GM12891 (cell line): ENCODE measurements around the gene HS3ST4.
A peak's percentile ranks its signal among the peaks of the same experiment; 100 is the strongest.
"Not testable (repeated sequence)": the region's sequence is repeated elsewhere in the genome, so short reads cannot be mapped to it uniquely, and the experiment has no call there.

ENCODE experiments used
- DNase-seq: peaks from one replicate; pipeline ENCODE4 v3.0.0; 2011; ENCODE audit warnings: low spot score; ENCODE audit not compliant: insufficient read length
- FAIRE-seq: peaks from 2 replicates; lab custom pipeline; 2011; peaks lifted over from hg19 to GRCh38; lab: Jason Lieb, UNC
- PAX5 ChIP-seq: IDR thresholded peaks from 2 replicates; pipeline ENCODE4 v1.6.1; 2011; ENCODE audit warnings: low read length, moderate library complexity, mild to moderate bottlenecking; ENCODE audit not compliant: insufficient read depth, severe bottlenecking
- POLR2A ChIP-seq: IDR thresholded peaks from 2 replicates; pipeline ENCODE4 v1.6.1; 2011; ENCODE audit warnings: low read depth, low read length, control low read depth
- POLR2AphosphoS5 ChIP-seq: IDR thresholded peaks from 2 replicates; pipeline ENCODE4 v1.6.1; 2011; ENCODE audit warnings: low read depth, low read length, control low read depth
- POU2F2 ChIP-seq: IDR thresholded peaks from 2 replicates; pipeline ENCODE4 v1.6.1; 2011; ENCODE audit warnings: low read depth, mild to moderate bottlenecking, control low read depth, low read length, moderate library complexity
- SPI1 ChIP-seq: IDR thresholded peaks from 2 replicates; pipeline ENCODE4 v1.6.1; 2011; ENCODE audit warnings: low read depth, low read length, control low read depth
- TAF1 ChIP-seq: IDR thresholded peaks from 2 replicates; pipeline ENCODE4 v1.6.1; 2011; ENCODE audit warnings: low read depth, low read length, control low read depth

HS3ST4 gene

GRCh38 chr16:25771216-25771615 is 79.5 kb downstream of the HS3ST4 start:
- TF ChIP-seq TAF1, result no peak
- TF ChIP-seq POU2F2, result no peak
- TF ChIP-seq POLR2A, result no peak
- no peak for TF ChIP-seq POLR2AphosphoS5
- TF ChIP-seq SPI1, result no peak
- no peak for TF ChIP-seq PAX5
- no peak for DNase-seq
- FAIRE-seq, result no peak

- DNase-seq (no peak), FAIRE-seq (no peak)
- no peak for TF ChIP-seq POLR2A
- TF ChIP-seq TAF1, result no peak
- TF ChIP-seq SPI1, result no peak
- TF ChIP-seq PAX5, result no peak
- no peak for TF ChIP-seq POU2F2
- no peak for TF ChIP-seq POLR2AphosphoS5
Observed at GRCh38 chr16:25771812-25772568, 80.2 kb downstream of the HS3ST4 start.

- DNase-seq, FAIRE-seq: not testable (repeated sequence)
Observed at GRCh38 chr16:25776214-25776613, 84.5 kb downstream of the HS3ST4 start.

GRCh38 chr16:25783226-25783625 is 91.5 kb downstream of the HS3ST4 start:
- no peak for TF ChIP-seq TAF1
- no peak for FAIRE-seq
- no peak for DNase-seq

- TF ChIP-seq POU2F2 (no peak), SPI1 (no peak)
- DNase-seq (no peak), FAIRE-seq (no peak)
Observed at GRCh38 chr16:25785361-25785760, 93.6 kb downstream of the HS3ST4 start.

GRCh38 chr16:25786748-25787147 is 95.0 kb downstream of the HS3ST4 start:
- TF ChIP-seq POU2F2 (no peak), POLR2A (no peak), TAF1 (no peak), PAX5 (no peak), SPI1 (no peak), POLR2AphosphoS5 (no peak)
- no peak for DNase-seq
- no peak for FAIRE-seq

GRCh38 chr16:25788637-25789036 is 96.9 kb downstream of the HS3ST4 start:
- TF ChIP-seq POLR2AphosphoS5 (no peak), SPI1 (peak; percentile 51)
- FAIRE-seq (no peak), DNase-seq (no peak)

GRCh38 chr16:25796239-25796638 is 104.5 kb downstream of the HS3ST4 start:
- TF ChIP-seq POU2F2 (no peak), TAF1 (no peak), POLR2A (no peak), PAX5 (no peak), POLR2AphosphoS5 (no peak), SPI1 (no peak)
- no peak for DNase-seq

GRCh38 chr16:25798065-25798464 is 106.3 kb downstream of the HS3ST4 start:
- DNase-seq, result no peak
- FAIRE-seq, result no peak

More at GRCh38 chr16:25796239-25796638, 104.5 kb downstream of the HS3ST4 start:
- FAIRE-seq, result no peak

GRCh38 chr16:25799816-25800215 is 108.1 kb downstream of the HS3ST4 start:
- FAIRE-seq (no peak), DNase-seq (no peak)
- TF ChIP-seq PAX5 (no peak), POLR2A (no peak), TAF1 (no peak), POLR2AphosphoS5 (no peak), POU2F2 (no peak), SPI1 (no peak)

More at GRCh38 chr16:25798065-25798464, 106.3 kb downstream of the HS3ST4 start:
- TF ChIP-seq POU2F2 (no peak), POLR2A (no peak), POLR2AphosphoS5 (no peak), PAX5 (no peak), SPI1 (no peak), TAF1 (no peak)

GRCh38 chr16:25812215-25812614 is 120.5 kb downstream of the HS3ST4 start:
- no peak for DNase-seq
- no peak for TF ChIP-seq POLR2AphosphoS5
- no peak for TF ChIP-seq SPI1
- TF ChIP-seq POU2F2, result no peak
- TF ChIP-seq POLR2A, result no peak
- no peak for FAIRE-seq

GRCh38 chr16:25817295-25817694 is 125.5 kb downstream of the HS3ST4 start:
- TF ChIP-seq POLR2A, result no peak
- no peak for TF ChIP-seq PAX5
- no peak for TF ChIP-seq POLR2AphosphoS5
- no peak for TF ChIP-seq POU2F2
- no peak for TF ChIP-seq TAF1
- TF ChIP-seq SPI1, result no peak
- no peak for DNase-seq
- no peak for FAIRE-seq
